ENCODE results near the gene ZNF92.

The ZNF92 gene

DNA sequence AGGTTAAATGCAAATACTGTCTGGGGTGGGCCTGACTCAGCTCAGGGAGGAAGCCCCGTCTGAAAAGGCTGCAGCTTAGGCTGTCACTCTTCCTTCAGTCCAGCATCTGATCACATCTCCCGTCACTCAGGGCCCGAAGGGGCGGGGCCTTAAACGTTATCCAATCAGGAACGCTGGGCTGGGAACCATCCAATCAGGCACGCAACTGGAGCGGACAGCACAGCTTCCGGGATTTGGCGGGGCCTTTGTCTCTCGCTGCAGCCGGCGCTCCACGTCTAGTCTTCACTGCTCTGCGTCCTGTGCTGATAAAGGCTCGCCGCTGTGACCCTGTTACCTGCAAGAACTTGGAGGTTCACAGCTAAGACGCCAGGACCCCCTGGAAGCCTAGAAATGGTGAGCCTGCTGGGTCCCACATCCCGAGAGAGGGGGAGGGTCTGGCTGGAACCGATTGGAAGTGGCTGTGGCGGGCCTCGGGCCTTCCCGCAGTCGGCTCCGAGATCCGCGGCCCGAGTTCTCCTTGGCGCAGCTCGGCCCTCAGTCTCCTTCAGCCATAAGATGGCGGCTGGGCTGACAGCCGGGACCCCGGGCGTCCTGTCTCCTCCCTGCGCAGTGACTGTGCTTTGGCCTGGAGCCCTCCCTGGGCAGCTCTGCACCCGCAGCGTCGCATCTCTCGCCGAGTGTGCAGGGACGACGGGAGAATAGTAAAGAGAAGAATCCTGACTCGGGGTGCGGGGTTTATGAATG, at the start of gene ZNF92:
Gene ZNF92, plus strand, starts transcription at position 248 of the 744 bp plus-strand sequence. Its CDS starts 143 bp downstream, at position 391.
- TF ChIP-seq TOX (CRISPR knock-in tag; IDR thresholded peaks at IDR 0.05; ENCODE audit: borderline replicate concordance) (no peak), POU6F1 (CRISPR knock-in tag; IDR thresholded peaks at IDR 0.05; ENCODE audit: borderline replicate concordance, low read depth) (no peak), CSDC2 (CRISPR knock-in tag; IDR thresholded peaks at IDR 0.05) (0 out of 2 replicates have a peak, but pooled peaks have one; percentile 43), ZNF70 (CRISPR knock-in tag; IDR thresholded peaks at IDR 0.05) (peak; percentile 31; the same call in 1 of the 2 replicates)
- TF ChIP-seq, protein P1, sequence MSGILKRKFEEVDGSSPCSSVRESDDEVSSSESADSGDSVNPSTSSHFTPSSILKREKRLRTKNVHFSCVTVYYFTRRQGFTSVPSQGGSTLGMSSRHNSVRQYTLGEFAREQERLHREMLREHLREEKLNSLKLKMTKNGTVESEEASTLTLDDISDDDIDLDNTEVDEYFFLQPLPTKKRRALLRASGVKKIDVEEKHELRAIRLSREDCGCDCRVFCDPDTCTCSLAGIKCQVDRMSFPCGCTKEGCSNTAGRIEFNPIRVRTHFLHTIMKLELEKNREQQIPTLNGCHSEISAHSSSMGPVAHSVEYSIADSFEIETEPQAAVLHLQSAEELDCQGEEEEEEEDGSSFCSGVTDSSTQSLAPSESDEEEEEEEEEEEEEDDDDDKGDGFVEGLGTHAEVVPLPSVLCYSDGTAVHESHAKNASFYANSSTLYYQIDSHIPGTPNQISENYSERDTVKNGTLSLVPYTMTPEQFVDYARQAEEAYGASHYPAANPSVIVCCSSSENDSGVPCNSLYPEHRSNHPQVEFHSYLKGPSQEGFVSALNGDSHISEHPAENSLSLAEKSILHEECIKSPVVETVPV (CRISPR knock-in tag; IDR thresholded peaks at IDR 0.05): no peak
- TF ChIP-seq, protein P2, sequence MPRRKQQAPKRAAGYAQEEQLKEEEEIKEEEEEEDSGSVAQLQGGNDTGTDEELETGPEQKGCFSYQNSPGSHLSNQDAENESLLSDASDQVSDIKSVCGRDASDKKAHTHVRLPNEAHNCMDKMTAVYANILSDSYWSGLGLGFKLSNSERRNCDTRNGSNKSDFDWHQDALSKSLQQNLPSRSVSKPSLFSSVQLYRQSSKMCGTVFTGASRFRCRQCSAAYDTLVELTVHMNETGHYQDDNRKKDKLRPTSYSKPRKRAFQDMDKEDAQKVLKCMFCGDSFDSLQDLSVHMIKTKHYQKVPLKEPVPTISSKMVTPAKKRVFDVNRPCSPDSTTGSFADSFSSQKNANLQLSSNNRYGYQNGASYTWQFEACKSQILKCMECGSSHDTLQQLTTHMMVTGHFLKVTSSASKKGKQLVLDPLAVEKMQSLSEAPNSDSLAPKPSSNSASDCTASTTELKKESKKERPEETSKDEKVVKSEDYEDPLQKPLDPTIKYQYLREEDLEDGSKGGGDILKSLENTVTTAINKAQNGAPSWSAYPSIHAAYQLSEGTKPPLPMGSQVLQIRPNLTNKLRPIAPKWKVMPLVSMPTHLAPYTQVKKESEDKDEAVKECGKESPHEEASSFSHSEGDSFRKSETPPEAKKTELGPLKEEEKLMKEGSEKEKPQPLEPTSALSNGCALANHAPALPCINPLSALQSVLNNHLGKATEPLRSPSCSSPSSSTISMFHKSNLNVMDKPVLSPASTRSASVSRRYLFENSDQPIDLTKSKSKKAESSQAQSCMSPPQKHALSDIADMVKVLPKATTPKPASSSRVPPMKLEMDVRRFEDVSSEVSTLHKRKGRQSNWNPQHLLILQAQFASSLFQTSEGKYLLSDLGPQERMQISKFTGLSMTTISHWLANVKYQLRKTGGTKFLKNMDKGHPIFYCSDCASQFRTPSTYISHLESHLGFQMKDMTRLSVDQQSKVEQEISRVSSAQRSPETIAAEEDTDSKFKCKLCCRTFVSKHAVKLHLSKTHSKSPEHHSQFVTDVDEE (CRISPR knock-in tag; IDR thresholded peaks at IDR 0.05): peak; percentile 83; the same call in 1 of the 2 replicates
- peak; percentile 98 for ATAC-seq

DNA sequence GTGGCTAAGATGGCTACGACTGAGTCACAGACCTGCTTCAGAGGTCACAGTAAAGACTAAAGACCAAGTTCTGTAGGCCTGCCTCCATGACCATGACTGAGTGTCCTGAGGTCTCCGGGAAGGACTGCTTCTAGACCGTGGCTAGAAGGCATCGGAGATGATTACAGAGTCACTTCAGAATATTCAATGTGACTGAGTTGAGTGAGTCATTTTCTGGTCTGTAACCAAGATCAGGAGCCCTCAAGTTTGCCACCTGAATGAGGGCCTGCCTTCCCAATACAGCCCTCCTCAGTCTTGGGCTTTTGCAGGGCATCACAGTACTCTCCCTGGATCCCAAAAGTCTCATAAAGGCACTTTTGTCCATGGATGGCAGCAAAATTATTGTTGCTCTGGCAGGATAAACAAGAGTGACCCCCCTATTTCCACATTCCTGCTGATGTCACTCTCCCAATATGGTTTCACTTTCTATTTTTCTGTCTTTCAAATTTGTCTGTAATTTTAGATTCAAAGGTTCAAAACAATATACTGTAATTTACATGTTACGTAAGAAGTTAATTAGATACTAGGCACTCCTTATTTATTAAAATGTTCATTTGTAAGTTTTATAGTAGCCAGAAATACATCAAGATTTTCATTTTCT, 47.7 kb upstream of the ZNF92 start:
- TF ChIP-seq PPARA (CRISPR knock-in tag; IDR thresholded peaks at IDR 0.05; ENCODE audit: borderline replicate concordance) (no peak), SNAI2 (CRISPR knock-in tag; IDR thresholded peaks at IDR 0.05) (no peak), ZC3H10 (CRISPR knock-in tag; IDR thresholded peaks at IDR 0.05) (no peak), CSDC2 (CRISPR knock-in tag; IDR thresholded peaks at IDR 0.05) (no peak), ESRRG (CRISPR knock-in tag; IDR thresholded peaks at IDR 0.05) (no peak), ZFP3 (CRISPR knock-in tag; IDR thresholded peaks at IDR 0.05) (no peak), BACH2 (CRISPR knock-in tag; IDR thresholded peaks at IDR 0.05; ENCODE audit: borderline replicate concordance) (no peak), ZFP30 (CRISPR knock-in tag; IDR thresholded peaks at IDR 0.05) (no peak), ZNF70 (CRISPR knock-in tag; IDR thresholded peaks at IDR 0.05) (no peak), POU6F1 (CRISPR knock-in tag; IDR thresholded peaks at IDR 0.05; ENCODE audit: borderline replicate concordance, low read depth) (no peak), OSR1 (CRISPR knock-in tag; IDR thresholded peaks at IDR 0.05) (no peak), GLIS3 (CRISPR knock-in tag; IDR thresholded peaks at IDR 0.05) (no peak), ZNF565 (CRISPR knock-in tag; conservative IDR thresholded peaks at IDR 0.05; ENCODE audit: low read depth) (no peak)
- TF ChIP-seq, protein P1 (CRISPR knock-in tag; IDR thresholded peaks at IDR 0.05): no peak
- ATAC-seq: no peak

DNA sequence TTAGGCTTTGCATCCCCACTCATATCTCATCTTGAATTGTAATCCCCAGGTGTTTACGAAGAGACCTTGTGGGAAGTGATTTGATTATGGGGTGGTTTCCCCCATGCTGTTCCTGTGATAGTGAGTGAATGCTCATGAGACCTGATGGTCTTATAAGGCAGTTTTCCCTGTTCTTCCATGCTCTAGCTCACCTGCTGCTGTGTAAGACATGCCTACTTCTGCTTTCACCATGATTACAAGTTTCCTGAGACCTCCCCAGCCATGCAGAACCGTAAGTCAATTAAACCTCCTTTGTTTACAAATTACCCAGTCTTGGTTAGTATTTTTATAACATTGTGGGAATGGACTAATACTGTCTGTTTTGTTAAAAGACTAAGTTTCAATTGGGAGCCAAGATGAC, 35.3 kb upstream of the ZNF92 start:
- no peak for ATAC-seq
- TF ChIP-seq TCF4 (CRISPR knock-in tag; IDR thresholded peaks at IDR 0.05; ENCODE audit: borderline replicate concordance) (no peak), OSR1 (CRISPR knock-in tag; IDR thresholded peaks at IDR 0.05) (no peak), ZFP30 (CRISPR knock-in tag; IDR thresholded peaks at IDR 0.05) (no peak), CSDC2 (CRISPR knock-in tag; IDR thresholded peaks at IDR 0.05) (no peak), POU6F1 (CRISPR knock-in tag; IDR thresholded peaks at IDR 0.05; ENCODE audit: borderline replicate concordance, low read depth) (no peak), ARNTL (CRISPR knock-in tag; IDR thresholded peaks at IDR 0.05; ENCODE audit: borderline replicate concordance, low read depth) (no peak), GLIS3 (CRISPR knock-in tag; IDR thresholded peaks at IDR 0.05) (no peak), PPARA (CRISPR knock-in tag; IDR thresholded peaks at IDR 0.05; ENCODE audit: borderline replicate concordance) (no peak), SNAI2 (CRISPR knock-in tag; IDR thresholded peaks at IDR 0.05) (no peak), ZFP3 (CRISPR knock-in tag; IDR thresholded peaks at IDR 0.05) (no peak)
- TF ChIP-seq, protein P2 (CRISPR knock-in tag; IDR thresholded peaks at IDR 0.05): no peak
- TF ChIP-seq, protein P1 (CRISPR knock-in tag; IDR thresholded peaks at IDR 0.05): no peak
